GM06990 (cell line): Measurements from ENCODE around the gene CELF2.

Experiments
- DNase-seq: peaks from one replicate; pipeline ENCODE4 v3.0.0-alpha.2; 2011; ENCODE audit not compliant: insufficient read length; ENCODE audit errors: extremely low read depth
- H3K27me3 ChIP-seq: replicated peaks from 2 replicates; pipeline ENCODE4 v1.6.0; 2011; ENCODE audit warnings: low read length; ENCODE audit not compliant: control insufficient read depth, insufficient read depth
- H3K36me3 ChIP-seq: 2 replicates; pipeline ENCODE4 v1.5.1; 2011; ENCODE audit warnings: low read length; ENCODE audit not compliant: control insufficient read depth, insufficient read depth
- H3K4me3 ChIP-seq: replicated peaks from 2 replicates; pipeline ENCODE4 v1.5.1; 2011; ENCODE audit warnings: low read depth, mild to moderate bottlenecking, control low read depth, low read length
- TF ChIP-seq, protein P1 (sequence below): IDR thresholded peaks from 2 replicates; pipeline ENCODE4 v1.5.1; 2011; ENCODE audit warnings: low read length, control low read depth, mild to moderate bottlenecking, inconsistent platforms; ENCODE audit not compliant: insufficient read depth, poor library complexity, severe bottlenecking

Gene CELF2

DNA sequence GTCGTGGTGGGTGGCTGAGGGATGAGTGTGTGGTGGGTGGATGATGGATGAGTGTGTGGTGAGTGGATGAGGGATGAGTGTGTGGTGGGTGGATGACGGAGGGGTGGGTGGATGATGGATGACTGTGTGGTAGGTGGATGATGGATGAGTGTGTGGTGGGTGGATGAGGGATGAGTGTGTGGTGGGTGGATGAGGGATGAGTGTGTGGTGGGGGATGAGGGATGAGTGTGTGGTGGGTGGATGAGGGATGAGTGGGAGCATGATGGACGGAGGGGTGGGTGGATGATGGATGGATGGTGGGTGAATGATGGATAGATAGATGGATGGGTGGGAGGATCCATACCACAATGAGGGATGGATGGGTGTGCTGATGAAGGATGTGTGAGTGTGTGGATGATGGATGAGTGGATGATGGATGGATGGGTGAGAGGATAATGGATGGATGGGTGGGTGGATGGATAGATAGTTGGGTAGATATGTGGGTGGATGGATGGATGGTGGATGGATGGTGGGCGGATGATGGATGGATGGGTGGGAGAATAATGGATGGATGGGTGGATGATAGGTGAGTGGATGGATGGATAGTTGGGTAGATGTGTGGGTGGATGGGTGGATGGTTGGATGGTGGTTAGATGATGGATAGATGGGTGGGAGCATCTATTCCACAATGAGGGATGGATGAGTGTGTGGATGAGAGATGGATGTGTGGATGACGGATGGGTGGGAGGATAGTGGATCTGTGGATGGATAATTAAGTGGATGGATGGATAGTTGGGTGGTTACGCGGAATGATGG lies 266.8 kb downstream of the CELF2 start:
- no peak for DNase-seq
- Histone ChIP-seq H3K27me3 (no peaks in the 10 kb centered on the region), H3K4me3 (no peak overlapping the region), H3K36me3 (peaks cover 35% of the 10 kb centered on the region)
- TF ChIP-seq, protein P1, sequence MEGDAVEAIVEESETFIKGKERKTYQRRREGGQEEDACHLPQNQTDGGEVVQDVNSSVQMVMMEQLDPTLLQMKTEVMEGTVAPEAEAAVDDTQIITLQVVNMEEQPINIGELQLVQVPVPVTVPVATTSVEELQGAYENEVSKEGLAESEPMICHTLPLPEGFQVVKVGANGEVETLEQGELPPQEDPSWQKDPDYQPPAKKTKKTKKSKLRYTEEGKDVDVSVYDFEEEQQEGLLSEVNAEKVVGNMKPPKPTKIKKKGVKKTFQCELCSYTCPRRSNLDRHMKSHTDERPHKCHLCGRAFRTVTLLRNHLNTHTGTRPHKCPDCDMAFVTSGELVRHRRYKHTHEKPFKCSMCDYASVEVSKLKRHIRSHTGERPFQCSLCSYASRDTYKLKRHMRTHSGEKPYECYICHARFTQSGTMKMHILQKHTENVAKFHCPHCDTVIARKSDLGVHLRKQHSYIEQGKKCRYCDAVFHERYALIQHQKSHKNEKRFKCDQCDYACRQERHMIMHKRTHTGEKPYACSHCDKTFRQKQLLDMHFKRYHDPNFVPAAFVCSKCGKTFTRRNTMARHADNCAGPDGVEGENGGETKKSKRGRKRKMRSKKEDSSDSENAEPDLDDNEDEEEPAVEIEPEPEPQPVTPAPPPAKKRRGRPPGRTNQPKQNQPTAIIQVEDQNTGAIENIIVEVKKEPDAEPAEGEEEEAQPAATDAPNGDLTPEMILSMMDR: no peak

DNA sequence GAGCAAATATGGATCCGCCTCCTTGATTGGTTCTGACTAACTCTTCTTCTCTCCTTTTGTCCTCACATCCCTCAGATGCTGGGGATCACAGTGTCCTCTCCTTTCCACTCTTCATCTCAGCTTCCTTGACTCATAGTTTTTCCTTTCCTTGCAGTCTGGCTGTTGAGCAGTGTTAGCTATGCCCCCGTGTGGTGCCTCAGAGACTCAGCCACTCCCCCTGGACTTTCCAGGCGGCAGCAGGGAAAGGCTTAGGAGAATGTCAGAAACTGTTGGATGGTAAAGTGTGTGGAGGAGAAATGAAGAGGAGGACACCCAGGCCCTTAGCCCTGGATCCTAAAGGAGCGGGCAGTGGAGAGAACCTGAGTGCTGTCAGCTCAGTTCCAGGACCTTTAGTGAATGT lies 267.5 kb downstream of the CELF2 start:
- TF ChIP-seq, protein P1: peak; percentile 26

DNA sequence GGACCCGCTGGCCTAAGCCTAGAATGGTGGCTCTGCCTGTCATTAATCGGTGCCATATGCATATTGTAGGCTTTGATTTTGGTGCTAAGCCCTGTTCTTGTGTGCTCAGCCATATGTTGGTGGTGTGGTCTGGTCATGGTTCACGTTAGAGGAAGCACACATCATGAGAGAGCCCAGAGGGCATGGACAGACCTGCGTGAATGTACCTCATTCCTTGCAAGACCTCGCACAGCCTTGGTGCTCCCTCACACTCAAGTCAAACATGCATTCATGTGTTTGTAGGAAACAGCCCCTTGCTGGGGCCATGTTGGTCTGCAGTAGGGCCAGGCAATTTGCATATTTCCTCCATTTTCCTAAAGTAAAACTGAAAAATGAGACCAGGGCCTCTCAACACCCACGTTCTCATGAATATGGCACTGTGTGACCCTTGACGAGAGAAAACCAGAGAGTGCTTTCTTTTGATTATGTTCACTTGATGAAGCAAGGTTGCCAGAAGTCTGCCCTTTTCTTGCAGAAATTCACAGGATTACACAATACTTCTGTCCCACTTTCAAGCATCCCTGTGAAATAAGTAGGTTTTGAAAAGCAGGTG lies 268.7 kb downstream of the CELF2 start:
- DNase-seq: peak; percentile 37
- Histone ChIP-seq H3K4me3 (no peak overlapping the region), H3K27me3 (no peaks in the 10 kb centered on the region), H3K36me3 (peaks cover 31% of the 10 kb centered on the region)
- TF ChIP-seq, protein P1: no peak

More for the DNA sequence above, 267.5 kb downstream of the CELF2 start:
- Histone ChIP-seq H3K36me3 (peaks cover 35% of the 10 kb centered on the region), H3K27me3 (no peaks in the 10 kb centered on the region), H3K4me3 (no peak overlapping the region)
- DNase-seq: no peak

DNA sequence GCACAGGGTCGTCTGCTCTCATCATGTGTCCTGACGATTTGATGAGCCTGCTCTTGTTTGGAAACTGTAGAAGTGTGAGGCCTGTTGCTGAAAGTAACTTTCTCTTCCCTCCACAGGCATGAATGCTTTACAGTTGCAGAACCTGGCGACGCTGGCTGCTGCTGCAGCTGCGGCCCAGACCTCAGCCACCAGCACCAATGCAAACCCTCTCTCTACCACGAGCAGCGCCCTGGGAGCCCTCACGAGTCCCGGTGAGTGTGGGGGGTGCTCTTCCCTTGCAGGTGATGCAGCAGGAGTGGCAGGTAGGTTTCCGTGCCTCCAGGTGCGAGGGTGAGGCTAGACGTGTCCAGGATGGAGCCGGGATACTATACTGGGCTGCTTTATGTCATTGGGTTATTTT lies 270.6 kb downstream of the CELF2 start:
- DNase-seq: no peak
- H3K27me3 ChIP-seq: no peaks in the 10 kb centered on the region
- TF ChIP-seq, protein P1: no peak

DNA sequence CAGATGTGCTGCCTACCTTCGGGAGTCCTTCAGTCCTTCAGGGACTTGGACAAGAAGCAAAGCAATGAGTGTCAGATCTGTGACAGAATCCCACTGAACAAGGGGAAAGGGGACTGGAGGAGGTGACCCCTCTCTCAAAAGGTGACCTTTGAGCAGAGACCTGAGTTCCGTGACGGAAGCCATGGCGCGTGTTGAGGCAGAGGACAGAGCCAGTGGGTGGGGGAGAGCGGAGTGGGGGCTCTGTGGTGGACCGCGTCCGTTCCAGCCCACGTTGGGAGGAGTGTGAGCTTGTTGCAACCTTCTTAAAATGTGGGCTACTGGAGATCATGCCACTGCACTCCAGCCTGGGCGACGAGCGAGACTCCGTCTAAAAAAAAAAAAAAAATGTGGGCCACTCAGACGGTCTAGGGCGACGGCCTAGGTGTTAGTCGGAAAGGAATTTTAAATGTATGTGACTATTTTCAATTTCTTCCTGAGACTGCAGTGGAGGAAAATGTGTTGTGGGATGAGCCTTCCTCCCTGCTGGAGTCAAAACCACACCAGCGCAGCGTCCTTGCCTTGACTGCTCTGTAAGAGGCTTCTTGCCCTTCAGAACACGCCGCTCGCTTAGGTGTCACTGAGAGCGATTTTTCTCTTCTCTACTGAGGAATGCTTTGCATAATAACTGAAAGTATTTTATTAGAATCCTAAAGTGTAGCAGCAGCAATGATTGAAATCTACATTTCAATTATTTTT lies 272.7 kb downstream of the CELF2 start:
- DNase-seq: no peak
- Histone ChIP-seq H3K4me3 (no peak overlapping the region), H3K27me3 (no peaks in the 10 kb centered on the region), H3K36me3 (peaks cover 42% of the 10 kb centered on the region)
- TF ChIP-seq, protein P1: no peak

More for the DNA sequence above, 270.6 kb downstream of the CELF2 start:
- H3K4me3 ChIP-seq: no peak overlapping the region
- H3K36me3 ChIP-seq: peaks cover 36% of the 10 kb centered on the region
